ENCODE results near the gene CFAP119. TPM values are rescaled to one million over a fixed set of nuclear protein-coding genes. Genes with fewer than 3 reads are reported as not detected.

The CFAP119 gene
- total RNA-seq, 2 experiments from 2014 or later = 5.3 to 6.3 TPM

DNA sequence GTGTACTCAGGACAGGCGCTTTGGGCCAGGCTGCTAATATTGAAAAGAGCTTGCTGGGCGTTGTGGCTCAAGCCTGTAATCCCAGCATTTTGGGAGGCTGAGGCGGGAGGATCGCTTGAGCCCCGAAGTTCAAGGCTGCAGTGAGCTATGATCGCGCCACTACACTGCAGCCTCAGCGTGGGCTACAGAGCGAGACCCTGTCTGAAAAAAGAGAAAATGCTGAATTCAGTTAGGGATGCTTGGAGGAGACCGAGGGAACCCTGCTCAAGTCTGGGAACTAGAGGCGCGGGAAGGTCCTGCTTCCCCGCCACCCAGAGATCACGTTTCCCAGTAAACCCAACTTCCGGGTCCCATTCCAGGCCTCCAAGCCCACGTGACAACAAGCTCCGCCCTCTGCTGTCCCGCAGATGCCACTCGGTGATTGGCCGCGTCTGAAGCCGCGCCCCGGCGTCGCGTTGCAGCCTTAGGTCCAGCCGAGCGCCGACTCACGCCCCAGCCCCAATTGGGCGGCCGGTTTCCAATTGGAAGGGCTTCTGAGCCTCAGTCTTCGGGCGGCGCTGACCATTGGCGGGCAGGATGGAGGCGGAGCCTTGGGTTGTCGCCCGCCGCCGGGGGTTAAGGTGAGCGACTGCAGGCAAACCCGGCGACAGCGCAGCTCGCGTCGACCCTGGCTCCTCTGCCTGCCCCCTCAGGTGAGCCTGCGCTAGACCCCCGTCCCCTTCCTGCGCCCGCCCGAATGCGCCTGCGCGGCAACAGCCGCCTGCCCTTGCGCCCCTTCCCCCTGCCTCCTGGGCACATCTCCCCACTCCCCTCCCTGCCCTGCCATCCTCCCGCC is 13.8 kb downstream of the CFAP119 start, which contains the start of gene PHKG2:
Gene PHKG2, plus strand, starts transcription at position 627 of the 835 bp plus-strand sequence. CDS start 396 bp downstream, outside the sequence.
- POLR2A ChIA-PET = interaction anchor here (0.8 to 1.6 kb wide), 7 partner anchors 9 to 963 kb away, joined by 3 to 4 read pairs (median 4); partner anchors contain the start of gene SRCAP
- CTCF ChIA-PET = interaction anchor here (1.0 to 2.2 kb wide), 4 partner anchors 15 to 97 kb away, joined by 3 to 6 read pairs (median 4); no protein-coding TSS in a partner anchor

GRCh38 chr16:30747331-30747730 is 14.5 kb downstream of the CFAP119 start:
- ChIA-PET CTCF (interaction anchor here (1.0 to 2.2 kb wide), 4 partner anchors 15 to 97 kb away, joined by 3 to 6 read pairs (median 4); no protein-coding TSS in a partner anchor), POLR2A (interaction anchor here (1.0 to 1.6 kb wide), 4 partner anchors 10 to 155 kb away, joined by 3 to 4 read pairs (median 4); partner anchors contain the start of gene SRCAP)

DNA sequence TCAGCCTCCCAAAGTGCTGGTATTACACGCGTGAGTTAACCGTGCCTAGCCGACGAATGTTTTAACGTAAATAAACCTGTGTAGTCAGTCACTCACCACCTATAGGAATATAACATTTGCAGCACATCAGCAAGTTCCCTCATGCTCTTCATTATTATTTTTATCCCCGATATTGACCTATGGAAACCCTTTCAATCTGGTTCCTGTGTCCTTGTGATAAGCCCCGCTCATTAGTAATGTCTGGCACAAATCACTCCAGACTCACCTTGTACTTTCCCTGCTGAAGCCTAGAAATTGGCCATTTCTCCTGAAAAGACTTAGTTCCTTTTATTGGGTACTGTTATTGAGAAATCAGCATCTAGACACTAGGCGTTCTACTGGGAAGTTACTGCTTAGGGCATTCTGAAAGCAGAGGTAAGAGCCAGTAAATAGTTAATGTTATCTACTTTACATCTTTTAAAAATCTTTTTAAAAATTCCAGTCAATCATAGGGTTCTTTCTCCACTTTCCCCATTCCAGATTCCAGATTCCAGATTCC is 15.2 kb downstream of the CFAP119 start:
- ChIA-PET CTCF (interaction anchor here (1.5 to 1.8 kb wide), 2 partner anchors 17 to 195 kb away, joined by 4 to 5 read pairs; no protein-coding TSS in a partner anchor), POLR2A (interaction anchor here (1.6 kb wide), 1 partner anchor 10 kb away, joined by 4 read pairs; no protein-coding TSS in a partner anchor)

DNA sequence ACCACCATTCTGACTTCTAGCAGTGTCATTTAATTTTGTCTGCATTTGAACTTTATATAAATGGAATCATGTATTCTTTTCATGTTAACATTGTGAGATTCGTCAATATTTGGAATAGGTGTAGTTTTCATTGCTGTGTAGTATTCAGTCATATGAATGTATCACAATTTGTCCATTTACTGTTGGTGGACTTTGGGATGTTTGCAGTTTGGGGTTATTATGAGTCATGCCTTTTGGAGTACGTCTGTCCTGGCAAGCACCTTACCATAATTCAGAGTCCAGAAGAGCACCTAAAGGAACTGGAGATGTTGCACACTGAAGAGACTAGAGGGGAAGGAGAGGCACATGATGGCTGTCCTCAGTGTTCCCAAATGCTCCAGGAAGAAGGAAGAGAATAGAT is 16.8 kb downstream of the CFAP119 start:
- POLR2A ChIA-PET = no interaction called here
- CTCF ChIA-PET = no interaction called here

DNA sequence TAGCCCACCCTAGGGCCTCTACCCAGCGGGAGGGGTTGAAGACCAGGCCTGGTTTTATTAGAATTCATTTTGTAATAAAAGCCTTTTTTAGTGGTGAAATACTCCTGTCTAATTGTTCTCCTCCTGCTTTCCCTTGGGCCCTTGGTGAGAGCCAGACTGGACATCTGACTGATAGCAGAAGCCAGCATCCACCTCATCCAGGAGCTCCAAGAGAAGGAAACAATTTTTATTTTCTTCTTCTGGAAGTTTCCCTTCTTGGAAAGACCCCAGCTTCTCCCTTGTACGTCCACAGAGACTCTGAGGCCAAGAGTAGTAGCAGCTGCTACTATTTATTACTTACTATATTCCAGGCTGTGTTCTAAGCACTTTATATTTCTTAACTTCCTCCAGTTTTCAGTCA is 17.7 kb downstream of the CFAP119 start:
- ChIA-PET POLR2A (no interaction called here), CTCF (no interaction called here)

GRCh38 chr16:30743716-30744115 is 18.1 kb downstream of the CFAP119 start:
- POLR2A ChIA-PET = no interaction called here
- CTCF ChIA-PET = no interaction called here

GRCh38 chr16:30741461-30741914 is 20.4 kb downstream of the CFAP119 start:
- POLR2A ChIA-PET = no interaction called here
- CTCF ChIA-PET = no interaction called here

DNA sequence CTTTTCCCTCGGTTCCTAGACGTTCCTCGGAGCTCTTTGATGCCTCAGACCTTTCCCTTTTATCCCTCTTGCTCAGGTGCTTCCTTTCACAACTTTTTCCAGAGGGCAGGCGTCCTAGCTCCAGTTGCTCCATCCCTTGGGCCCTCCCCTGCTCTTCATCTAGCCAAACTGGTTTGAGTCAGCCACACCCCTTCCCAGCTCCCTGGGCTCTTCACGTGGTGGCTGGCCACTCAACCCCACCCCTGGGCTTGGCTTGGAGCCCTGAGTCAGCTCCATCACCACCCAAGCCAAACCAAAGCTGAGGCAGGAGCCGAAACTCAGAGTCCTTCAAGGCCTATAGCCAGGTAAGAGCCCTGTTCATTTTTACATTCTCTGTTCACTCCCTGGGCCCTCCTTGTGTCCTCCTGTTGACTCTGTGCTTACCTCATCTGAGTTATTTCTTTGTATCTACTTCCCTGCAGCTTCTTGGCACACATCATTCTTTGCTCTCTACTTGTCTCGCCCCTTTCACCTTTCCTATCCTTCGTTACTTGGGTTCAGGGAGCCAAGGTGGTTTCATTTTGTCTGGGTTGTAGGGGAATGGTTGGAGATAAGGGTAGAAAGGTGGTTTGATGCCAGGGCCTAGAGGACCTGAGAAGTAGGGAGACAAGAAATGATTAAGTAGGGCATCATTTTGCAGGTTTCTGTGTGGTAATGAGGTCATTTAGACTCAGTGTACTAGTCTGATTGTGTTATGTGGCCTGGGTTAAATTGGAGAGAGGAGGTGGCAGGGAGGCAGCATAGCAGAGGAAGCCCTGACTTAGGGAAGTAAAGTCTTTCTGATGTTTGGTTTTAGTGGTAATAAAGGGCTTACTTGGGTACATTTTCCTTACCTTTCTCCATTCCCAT is 21.3 kb downstream of the CFAP119 start:
- POLR2A ChIA-PET = no interaction called here
- CTCF ChIA-PET = interaction anchor here (0.6 kb wide), 2 partner anchors 47 to 63 kb away, joined by 3 read pairs; no protein-coding TSS in a partner anchor

- ChIA-PET CTCF (interaction anchor here (0.6 kb wide), 1 partner anchor 45 kb away, joined by 3 read pairs; no protein-coding TSS in a partner anchor), POLR2A (no interaction called here)
These were observed 22.6 kb downstream of the CFAP119 start for GRCh38 chr16:30738984-30739951.

DNA sequence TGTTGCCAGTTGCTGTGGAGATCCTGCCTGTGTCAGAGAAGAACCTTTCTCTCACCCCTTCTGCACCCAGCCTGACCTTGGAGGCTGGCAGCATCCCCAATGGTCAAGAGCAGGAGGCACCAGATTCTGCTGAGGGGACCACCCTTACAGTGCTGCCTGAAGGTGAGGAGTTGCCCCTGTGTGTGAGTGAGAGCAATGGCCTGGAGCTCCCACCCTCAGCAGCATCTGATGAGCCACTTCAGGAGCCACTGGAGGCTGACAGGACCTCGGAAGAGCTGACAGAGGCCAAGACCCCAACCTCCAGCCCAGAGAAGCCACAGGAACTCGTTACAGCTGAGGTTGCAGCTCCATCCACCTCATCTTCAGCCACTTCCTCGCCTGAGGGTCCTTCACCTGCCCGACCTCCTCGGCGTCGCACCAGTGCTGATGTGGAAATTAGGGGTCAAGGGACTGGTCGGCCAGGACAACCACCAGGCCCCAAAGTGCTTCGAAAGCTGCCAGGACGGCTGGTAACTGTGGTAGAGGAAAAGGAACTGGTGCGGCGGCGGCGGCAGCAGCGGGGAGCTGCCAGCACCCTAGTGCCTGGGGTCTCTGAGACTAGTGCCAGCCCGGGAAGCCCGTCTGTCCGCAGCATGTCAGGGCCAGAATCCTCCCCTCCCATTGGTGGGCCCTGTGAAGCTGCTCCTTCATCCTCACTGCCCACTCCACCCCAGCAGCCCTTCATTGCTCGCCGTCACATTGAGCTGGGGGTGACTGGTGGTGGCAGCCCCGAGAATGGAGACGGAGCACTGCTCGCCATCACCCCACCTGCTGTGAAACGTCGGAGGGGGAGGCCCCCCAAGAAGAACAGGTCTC is 23.8 kb downstream of the CFAP119 start:
- CTCF ChIA-PET = no interaction called here
- POLR2A ChIA-PET = no interaction called here

DNA sequence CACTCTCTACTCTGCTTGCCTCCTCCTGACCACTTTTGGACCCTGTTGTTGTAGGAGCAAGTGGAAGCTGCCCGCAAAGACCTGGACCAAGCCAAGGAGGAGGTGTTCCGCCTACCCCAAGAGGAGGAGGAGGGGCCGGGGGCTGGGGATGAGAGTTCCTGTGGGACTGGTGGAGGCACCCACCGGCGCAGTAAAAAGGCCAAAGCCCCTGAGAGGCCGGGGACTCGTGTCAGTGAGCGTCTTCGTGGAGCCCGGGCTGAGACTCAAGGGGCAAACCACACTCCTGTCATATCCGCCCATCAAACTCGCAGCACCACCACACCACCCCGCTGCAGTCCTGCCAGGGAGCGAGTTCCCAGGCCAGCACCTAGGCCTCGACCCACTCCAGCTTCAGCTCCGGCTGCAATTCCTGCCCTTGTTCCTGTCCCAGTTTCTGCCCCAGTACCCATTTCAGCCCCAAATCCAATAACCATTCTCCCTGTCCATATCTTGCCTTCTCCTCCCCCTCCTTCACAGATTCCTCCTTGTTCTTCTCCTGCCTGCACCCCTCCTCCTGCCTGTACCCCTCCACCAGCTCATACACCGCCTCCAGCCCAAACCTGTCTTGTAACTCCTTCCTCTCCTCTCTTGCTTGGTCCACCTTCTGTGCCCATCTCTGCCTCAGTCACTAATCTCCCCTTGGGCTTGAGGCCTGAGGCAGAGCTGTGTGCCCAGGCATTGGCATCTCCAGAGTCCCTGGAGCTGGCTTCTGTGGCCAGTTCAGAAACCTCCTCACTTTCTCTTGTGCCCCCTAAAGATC is 24.7 kb downstream of the CFAP119 start:
- ChIA-PET POLR2A (interaction anchor here (0.8 kb wide), 1 partner anchor 14 kb away, joined by 3 read pairs; no protein-coding TSS in a partner anchor), CTCF (interaction anchor here (0.5 kb wide), 1 partner anchor 104 kb away, joined by 4 read pairs; no protein-coding TSS in a partner anchor)

DNA sequence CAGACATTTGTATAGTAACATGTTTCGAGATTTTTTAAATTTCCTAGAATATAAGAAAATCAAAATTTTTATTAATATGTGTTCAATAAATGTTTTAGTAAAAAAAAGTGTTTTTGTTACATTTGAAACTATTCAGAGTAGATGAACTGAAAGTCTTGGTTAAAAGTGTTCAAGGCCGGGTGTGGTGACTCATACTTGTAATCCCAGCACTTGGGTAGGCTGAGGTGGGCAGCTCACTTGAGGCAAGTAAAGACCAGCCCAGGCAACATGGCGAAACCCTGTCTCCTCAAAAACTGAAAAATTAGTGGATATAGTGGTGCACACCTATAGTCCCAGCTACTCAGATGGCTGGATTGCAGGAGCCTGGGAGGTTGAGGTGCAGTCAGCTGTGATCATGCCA is 30.5 kb downstream of the CFAP119 start:
- CTCF ChIA-PET = no interaction called here
- POLR2A ChIA-PET = interaction anchor here (0.5 to 0.6 kb wide), 2 partner anchors 252 to 259 kb away, joined by 3 to 9 read pairs; no protein-coding TSS in a partner anchor

- CTCF ChIA-PET = interaction anchor here (0.8 kb wide), 1 partner anchor 95 kb away, joined by 4 read pairs; no protein-coding TSS in a partner anchor
- POLR2A ChIA-PET = no interaction called here
These were observed 32.8 kb downstream of the CFAP119 start for GRCh38 chr16:30728899-30729672.

DNA sequence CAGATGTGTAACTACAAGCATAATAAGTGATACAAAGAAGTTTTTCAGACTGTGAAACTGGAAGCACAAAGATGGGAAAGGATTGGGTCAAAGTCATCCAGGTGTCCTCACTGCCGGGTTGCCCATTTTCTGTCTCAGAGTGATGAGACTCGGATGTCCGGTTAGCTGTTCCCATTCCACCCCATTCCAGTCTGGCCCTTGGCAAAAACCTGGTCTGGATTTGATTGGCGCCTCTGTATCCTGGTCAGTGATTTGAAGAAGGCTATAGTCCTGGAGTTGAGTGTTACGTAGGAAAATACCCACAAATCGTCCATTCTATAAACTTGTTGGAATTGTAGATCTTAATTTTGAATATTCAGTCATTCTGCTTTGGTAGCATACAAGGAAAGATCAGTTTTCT is 33.5 kb downstream of the CFAP119 start:
- POLR2A ChIA-PET = no interaction called here
- CTCF ChIA-PET = no interaction called here

- POLR2A ChIA-PET = interaction anchor here (0.7 kb wide), 1 partner anchor 9 kb away, joined by 3 read pairs; no protein-coding TSS in a partner anchor
- CTCF ChIA-PET = interaction anchor here (0.8 kb wide), 1 partner anchor 30 kb away, joined by 3 read pairs; no protein-coding TSS in a partner anchor
These were observed 36.5 kb downstream of the CFAP119 start for GRCh38 chr16:30725418-30725792.
